Esophagus squamous epithelium (tissue), 4 donors: ENCODE data around the gene TMEM168.

ENCODE experiments used
- POLR2A ChIP-seq, 4 donors: fragments of 450-650 bp; IDR thresholded peaks; one replicate each; pipeline ENCODE4 v1.6.1; 2017; ENCODE audit warnings: antibody characterized with exemption in 4 of 4, mild to moderate bottlenecking in 4 of 4, moderate library complexity in 3 of 4
- TF ChIP-seq, protein P1 (sequence below), 6 experiments: fragments of 450-650 bp in 4 of 6; fragments of 200-600 bp in 2 of 6; sonication (generic) in 2 of 6; IDR thresholded peaks; one replicate each; pipeline ENCODE4 v1.5.1; 2016 to 2019; ENCODE audit warnings: antibody characterized with exemption in 6 of 6, mild to moderate bottlenecking in 4 of 6, moderate library complexity in 4 of 6

DNA sequence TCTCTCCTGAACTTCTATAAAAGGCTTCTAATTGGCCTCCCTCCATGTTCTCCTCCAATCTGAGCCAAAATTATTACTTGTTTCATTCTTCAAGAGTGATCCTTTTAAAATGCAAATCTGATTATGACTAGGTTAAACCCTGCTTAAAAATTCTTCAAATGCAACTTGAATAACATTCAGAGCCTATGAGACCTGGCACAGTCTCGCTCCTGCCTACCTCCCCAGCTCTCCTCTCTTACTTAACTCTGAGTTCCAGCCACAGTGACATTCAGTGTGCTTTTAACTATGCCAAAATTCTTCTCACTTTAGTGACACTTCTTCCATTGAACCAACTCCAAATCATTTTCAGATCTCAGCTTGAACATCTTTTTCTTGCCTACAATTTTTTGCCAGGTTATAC lies 68.8 kb downstream of the TMEM168 start:
- no peak for TF ChIP-seq POLR2A (IDR thresholded peaks at IDR 0.05)
- TF ChIP-seq, protein P1, sequence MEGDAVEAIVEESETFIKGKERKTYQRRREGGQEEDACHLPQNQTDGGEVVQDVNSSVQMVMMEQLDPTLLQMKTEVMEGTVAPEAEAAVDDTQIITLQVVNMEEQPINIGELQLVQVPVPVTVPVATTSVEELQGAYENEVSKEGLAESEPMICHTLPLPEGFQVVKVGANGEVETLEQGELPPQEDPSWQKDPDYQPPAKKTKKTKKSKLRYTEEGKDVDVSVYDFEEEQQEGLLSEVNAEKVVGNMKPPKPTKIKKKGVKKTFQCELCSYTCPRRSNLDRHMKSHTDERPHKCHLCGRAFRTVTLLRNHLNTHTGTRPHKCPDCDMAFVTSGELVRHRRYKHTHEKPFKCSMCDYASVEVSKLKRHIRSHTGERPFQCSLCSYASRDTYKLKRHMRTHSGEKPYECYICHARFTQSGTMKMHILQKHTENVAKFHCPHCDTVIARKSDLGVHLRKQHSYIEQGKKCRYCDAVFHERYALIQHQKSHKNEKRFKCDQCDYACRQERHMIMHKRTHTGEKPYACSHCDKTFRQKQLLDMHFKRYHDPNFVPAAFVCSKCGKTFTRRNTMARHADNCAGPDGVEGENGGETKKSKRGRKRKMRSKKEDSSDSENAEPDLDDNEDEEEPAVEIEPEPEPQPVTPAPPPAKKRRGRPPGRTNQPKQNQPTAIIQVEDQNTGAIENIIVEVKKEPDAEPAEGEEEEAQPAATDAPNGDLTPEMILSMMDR (IDR thresholded peaks at IDR 0.05) = no peak
